Measurements from ENCODE around the gene VPS29.

The VPS29 gene

DNA sequence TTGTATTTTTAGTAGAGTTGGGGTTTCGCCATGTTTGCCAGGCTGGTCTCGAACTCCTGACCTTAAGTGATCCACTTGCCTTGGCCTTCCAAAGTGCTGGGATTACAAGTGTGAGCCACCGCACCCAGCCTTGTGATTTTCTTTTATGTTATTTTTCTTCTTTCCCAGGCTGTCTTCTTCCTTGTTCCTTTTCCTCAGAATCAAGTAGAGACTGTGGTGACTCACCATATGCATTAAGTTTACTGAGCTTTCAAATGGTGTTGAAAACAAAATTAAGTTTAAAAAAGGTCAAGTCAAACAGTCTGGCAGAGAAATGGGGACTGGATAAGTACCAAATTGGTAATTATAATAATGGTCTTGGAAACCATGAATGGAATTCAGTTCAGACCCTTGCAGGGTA, 57.5 kb downstream of the VPS29 start:
- no peak for DNase-seq
